Neural cell (in vitro differentiated cells): ENCODE data around the gene TKFC. TPM values are rescaled to one million over a fixed set of nuclear protein-coding genes. Genes with fewer than 3 reads are reported as not detected.

Experiments used
- H2AFZ ChIP-seq: fragments of 200-600, 300-800 bp; sonication (generic), shearing (Covaris generic); 2 replicates; pipeline ENCODE4 v1.6.0; 2014; ENCODE audit warnings: low read depth, mild to moderate bottlenecking, antibody characterized with exemption, low read length, moderate library complexity
- H3F3A ChIP-seq: fragments of 200-600 bp; shearing (Covaris generic); 2 replicates; pipeline ENCODE4 v1.6.1; 2016; ENCODE audit warnings: mild to moderate bottlenecking, moderate library complexity, mixed read lengths, antibody characterized with exemption, low read length; ENCODE audit not compliant: insufficient read depth, poor library complexity, severe bottlenecking
- H3K27ac ChIP-seq: fragments of 200-600, 300-800 bp; sonication (generic), shearing (Covaris generic); 2 replicates; pipeline ENCODE4 v1.5.1; 2014; ENCODE audit warnings: mild to moderate bottlenecking, low read length, moderate library complexity
- H3K27me3 ChIP-seq: fragments of 300-800, 200-600 bp; sonication (generic), shearing (Covaris generic); 2 replicates; pipeline ENCODE4 v1.6.0; 2014; ENCODE audit warnings: mild to moderate bottlenecking, low read depth, low read length, moderate library complexity; ENCODE audit not compliant: insufficient read depth
- H3K36me3 ChIP-seq: fragments of 300-800, 200-600 bp; sonication (generic), shearing (Covaris generic); 2 replicates; pipeline ENCODE4 v1.5.1; 2014; ENCODE audit warnings: mild to moderate bottlenecking, antibody characterized with exemption, low read length, moderate library complexity; ENCODE audit not compliant: insufficient read depth
- H3K4me2 ChIP-seq: fragments of 300-800, 200-600 bp; sonication (generic), shearing (Covaris generic); 2 replicates; pipeline ENCODE4 v1.6.0; 2014; ENCODE audit warnings: mild to moderate bottlenecking, low read length
- H3K4me3 ChIP-seq: fragments of 300-800, 200-600 bp; sonication (generic), shearing (Covaris generic); 2 replicates; pipeline ENCODE4 v1.5.1; 2014; ENCODE audit warnings: mild to moderate bottlenecking, low read length, moderate library complexity
- H3K79me2 ChIP-seq: fragments of 200-600 bp; shearing (Covaris generic); replicated peaks from 2 replicates; pipeline ENCODE4 v1.6.0; 2014; ENCODE audit warnings: mild to moderate bottlenecking, low read length, moderate library complexity; ENCODE audit not compliant: insufficient read depth
- H3K9ac ChIP-seq: fragments of 300-800, 200-600 bp; sonication (generic), shearing (Covaris generic); 2 replicates; pipeline ENCODE4 v1.6.1; 2016; ENCODE audit warnings: mild to moderate bottlenecking, low read length, mixed read lengths
- H3K9me2 ChIP-seq: fragments of 200-600 bp; shearing (Covaris generic); 2 replicates; pipeline ENCODE4 v1.6.1; 2016; ENCODE audit warnings: mild to moderate bottlenecking, low read length, mixed read lengths; ENCODE audit not compliant: insufficient read depth
- H3K9me3 ChIP-seq: fragments of 200-600, 300-800 bp; sonication (generic), shearing (Covaris generic); 2 replicates; pipeline ENCODE4 v1.6.1; 2016; ENCODE audit warnings: mild to moderate bottlenecking, mixed run types, low read length, moderate library complexity, mixed read lengths
- H4K20me1 ChIP-seq: fragments of 200-600 bp; shearing (Covaris generic); 2 replicates; pipeline ENCODE4 v1.6.1; 2016; ENCODE audit warnings: mild to moderate bottlenecking, mixed run types; ENCODE audit not compliant: insufficient read depth
- EP300 ChIP-seq: fragments of 450-650 bp; conservative IDR thresholded peaks from 2 replicates; pipeline ENCODE4 v1.6.1; 2014; ENCODE audit warnings: antibody characterized with exemption, mild to moderate bottlenecking, moderate library complexity; ENCODE audit not compliant: poor library complexity, severe bottlenecking
- EZH2 ChIP-seq: fragments of 200-600, 300-800 bp; shearing (Covaris generic), sonication (generic); IDR thresholded peaks from 2 replicates; pipeline ENCODE4 v1.6.1; 2014; ENCODE audit warnings: antibody characterized with exemption, low read length, borderline replicate concordance, mild to moderate bottlenecking; ENCODE audit not compliant: insufficient read depth, poor library complexity, severe bottlenecking
- MXI1 ChIP-seq: fragments of 450-650 bp; conservative IDR thresholded peaks from 2 replicates; pipeline ENCODE4 v1.6.1; 2014; ENCODE audit warnings: antibody characterized with exemption, mild to moderate bottlenecking; ENCODE audit not compliant: poor library complexity, severe bottlenecking
- POLR2AphosphoS5 ChIP-seq: IDR thresholded peaks from 2 replicates; pipeline ENCODE4 v1.6.1; 2012
- RAD21 ChIP-seq: fragments of 450-650 bp; conservative IDR thresholded peaks from 2 replicates; pipeline ENCODE4 v1.6.1; 2014; ENCODE audit warnings: antibody characterized with exemption, mild to moderate bottlenecking, moderate library complexity
- SMC3 ChIP-seq: fragments of 450-650 bp; conservative IDR thresholded peaks from 2 replicates; pipeline ENCODE4 v1.6.1; 2014; ENCODE audit warnings: antibody characterized with exemption, mild to moderate bottlenecking, moderate library complexity; ENCODE audit not compliant: poor library complexity
- TAF1 ChIP-seq: IDR thresholded peaks from 2 replicates; pipeline ENCODE4 v1.6.1; 2012; ENCODE audit warnings: low read depth
- polyA plus RNA-seq: library from polyadenylated mRNA; depleted of rRNA; stranded (reverse); fragments of >200 nt; gene quantifications from 2 replicates; pipeline ENCODE4 v1.2.3, GENCODE V29; 2014
- TF ChIP-seq, protein P1 (sequence below): IDR thresholded peaks from 2 replicates; pipeline ENCODE4 v1.6.1; 2012; ENCODE audit warnings: borderline replicate concordance
- TF ChIP-seq, protein P2 (sequence below): fragments of 450-650 bp; IDR thresholded peaks from 2 replicates; pipeline ENCODE4 v1.5.1; 2014; ENCODE audit warnings: antibody characterized with exemption, mild to moderate bottlenecking, moderate library complexity; ENCODE audit not compliant: poor library complexity, severe bottlenecking

The TKFC gene
- polyA plus RNA-seq, 1 donor from 2014 or later, result 46.0 TPM

DNA sequence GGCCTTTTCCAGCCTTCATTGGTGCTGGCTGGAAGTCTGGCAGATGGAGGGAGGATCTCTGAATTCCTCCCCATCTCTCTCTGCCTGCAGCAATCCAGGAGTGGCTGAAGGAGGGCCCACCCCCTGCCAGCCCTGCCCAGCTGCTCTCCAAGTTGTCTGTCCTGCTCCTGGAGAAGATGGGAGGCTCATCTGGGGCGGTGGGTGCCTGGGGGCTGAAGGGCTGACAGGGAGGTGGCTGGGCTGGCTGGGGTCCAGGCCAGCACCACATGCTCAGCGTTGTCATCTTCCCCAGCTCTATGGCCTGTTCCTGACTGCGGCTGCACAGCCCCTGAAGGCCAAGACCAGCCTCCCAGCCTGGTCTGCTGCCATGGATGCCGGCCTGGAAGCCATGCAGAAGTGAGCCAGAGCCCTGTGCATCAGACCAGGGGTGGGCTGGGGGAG is 12.2 kb downstream of the TKFC start:
- no peak overlapping the region for H3K27ac ChIP-seq
- H3K4me3 ChIP-seq, result no peak overlapping the region
- no peak for TF ChIP-seq EP300
- no peak for TF ChIP-seq EZH2
- TF ChIP-seq POLR2AphosphoS5, result no peak
- TF ChIP-seq, protein P1, sequence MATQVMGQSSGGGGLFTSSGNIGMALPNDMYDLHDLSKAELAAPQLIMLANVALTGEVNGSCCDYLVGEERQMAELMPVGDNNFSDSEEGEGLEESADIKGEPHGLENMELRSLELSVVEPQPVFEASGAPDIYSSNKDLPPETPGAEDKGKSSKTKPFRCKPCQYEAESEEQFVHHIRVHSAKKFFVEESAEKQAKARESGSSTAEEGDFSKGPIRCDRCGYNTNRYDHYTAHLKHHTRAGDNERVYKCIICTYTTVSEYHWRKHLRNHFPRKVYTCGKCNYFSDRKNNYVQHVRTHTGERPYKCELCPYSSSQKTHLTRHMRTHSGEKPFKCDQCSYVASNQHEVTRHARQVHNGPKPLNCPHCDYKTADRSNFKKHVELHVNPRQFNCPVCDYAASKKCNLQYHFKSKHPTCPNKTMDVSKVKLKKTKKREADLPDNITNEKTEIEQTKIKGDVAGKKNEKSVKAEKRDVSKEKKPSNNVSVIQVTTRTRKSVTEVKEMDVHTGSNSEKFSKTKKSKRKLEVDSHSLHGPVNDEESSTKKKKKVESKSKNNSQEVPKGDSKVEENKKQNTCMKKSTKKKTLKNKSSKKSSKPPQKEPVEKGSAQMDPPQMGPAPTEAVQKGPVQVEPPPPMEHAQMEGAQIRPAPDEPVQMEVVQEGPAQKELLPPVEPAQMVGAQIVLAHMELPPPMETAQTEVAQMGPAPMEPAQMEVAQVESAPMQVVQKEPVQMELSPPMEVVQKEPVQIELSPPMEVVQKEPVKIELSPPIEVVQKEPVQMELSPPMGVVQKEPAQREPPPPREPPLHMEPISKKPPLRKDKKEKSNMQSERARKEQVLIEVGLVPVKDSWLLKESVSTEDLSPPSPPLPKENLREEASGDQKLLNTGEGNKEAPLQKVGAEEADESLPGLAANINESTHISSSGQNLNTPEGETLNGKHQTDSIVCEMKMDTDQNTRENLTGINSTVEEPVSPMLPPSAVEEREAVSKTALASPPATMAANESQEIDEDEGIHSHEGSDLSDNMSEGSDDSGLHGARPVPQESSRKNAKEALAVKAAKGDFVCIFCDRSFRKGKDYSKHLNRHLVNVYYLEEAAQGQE, result no peak
- TF ChIP-seq, protein P2, sequence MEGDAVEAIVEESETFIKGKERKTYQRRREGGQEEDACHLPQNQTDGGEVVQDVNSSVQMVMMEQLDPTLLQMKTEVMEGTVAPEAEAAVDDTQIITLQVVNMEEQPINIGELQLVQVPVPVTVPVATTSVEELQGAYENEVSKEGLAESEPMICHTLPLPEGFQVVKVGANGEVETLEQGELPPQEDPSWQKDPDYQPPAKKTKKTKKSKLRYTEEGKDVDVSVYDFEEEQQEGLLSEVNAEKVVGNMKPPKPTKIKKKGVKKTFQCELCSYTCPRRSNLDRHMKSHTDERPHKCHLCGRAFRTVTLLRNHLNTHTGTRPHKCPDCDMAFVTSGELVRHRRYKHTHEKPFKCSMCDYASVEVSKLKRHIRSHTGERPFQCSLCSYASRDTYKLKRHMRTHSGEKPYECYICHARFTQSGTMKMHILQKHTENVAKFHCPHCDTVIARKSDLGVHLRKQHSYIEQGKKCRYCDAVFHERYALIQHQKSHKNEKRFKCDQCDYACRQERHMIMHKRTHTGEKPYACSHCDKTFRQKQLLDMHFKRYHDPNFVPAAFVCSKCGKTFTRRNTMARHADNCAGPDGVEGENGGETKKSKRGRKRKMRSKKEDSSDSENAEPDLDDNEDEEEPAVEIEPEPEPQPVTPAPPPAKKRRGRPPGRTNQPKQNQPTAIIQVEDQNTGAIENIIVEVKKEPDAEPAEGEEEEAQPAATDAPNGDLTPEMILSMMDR, result no peak
- TF ChIP-seq SMC3, result no peak
- TF ChIP-seq MXI1, result no peak
- TF ChIP-seq RAD21, result no peak
- no peak for TF ChIP-seq TAF1
- no peaks in the 10 kb centered on the region for H3K27me3 ChIP-seq
- no peaks in the 10 kb centered on the region for H4K20me1 ChIP-seq
- H3K79me2 ChIP-seq, result no peaks in the 10 kb centered on the region
- H3K4me2 ChIP-seq, result no peak overlapping the region
- H2AFZ ChIP-seq, result no peak overlapping the region
- no peak overlapping the region for H3K9ac ChIP-seq
- H3K9me3 ChIP-seq, result no peaks in the 10 kb centered on the region
- H3F3A ChIP-seq, result no peaks in the 10 kb centered on the region
- H3K36me3 ChIP-seq, result no peaks in the 10 kb centered on the region
- H3K9me2 ChIP-seq, result no peaks in the 10 kb centered on the region

DNA sequence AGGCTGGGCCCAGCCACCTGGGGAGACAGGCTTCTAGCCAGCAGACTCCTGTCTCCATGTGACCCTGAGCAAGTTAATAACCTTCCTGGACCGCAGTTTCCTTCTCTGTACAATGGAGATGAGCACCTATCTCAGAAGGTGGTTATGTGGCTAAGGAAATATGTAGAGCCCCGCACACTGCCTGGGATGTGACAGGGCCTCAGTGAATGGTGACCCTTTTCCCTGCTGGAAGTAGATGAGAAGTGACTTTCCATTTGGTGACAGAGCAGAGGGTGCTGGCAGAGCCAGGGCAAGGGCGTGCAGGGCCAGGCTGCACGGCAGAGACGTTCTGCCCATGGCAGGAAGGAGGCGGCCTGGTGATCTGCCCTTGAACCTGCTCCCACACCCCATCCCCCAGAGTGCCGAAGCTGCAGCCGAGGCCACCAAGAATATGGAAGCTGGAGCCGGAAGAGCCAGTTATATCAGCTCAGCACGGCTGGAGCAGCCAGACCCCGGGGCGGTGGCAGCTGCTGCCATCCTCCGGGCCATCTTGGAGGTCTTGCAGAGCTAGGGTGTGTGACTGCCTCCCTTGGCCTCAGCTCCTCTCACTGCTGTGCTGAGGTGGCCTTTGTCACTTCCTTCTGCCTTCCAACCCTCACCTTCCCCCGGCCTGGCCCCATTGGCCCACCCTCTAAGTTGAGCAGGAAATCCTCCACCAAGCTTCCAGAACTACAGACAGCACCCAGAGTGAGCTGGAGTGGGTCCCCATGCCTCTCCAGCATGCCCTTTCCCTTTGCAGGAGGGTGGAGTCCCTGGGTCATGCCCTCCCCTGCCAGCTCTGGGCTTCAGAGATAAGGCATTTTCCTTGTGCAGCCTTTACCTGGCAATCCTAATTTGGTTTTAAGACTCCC is 13.2 kb downstream of the TKFC start:
- Histone ChIP-seq H3K27ac (no peak overlapping the region), H3K9ac (no peak overlapping the region), H3K9me3 (no peaks in the 10 kb centered on the region), H3K4me2 (no peak overlapping the region), H3K27me3 (no peaks in the 10 kb centered on the region), H3K4me3 (no peak overlapping the region), H3F3A (no peaks in the 10 kb centered on the region), H3K9me2 (no peaks in the 10 kb centered on the region), H2AFZ (no peak overlapping the region), H3K79me2 (no peaks in the 10 kb centered on the region), H3K36me3 (no peaks in the 10 kb centered on the region), H4K20me1 (no peaks in the 10 kb centered on the region)
- no peak for TF ChIP-seq TAF1
- TF ChIP-seq, protein P1, result no peak
- TF ChIP-seq, protein P2, result no peak
- no peak for TF ChIP-seq POLR2AphosphoS5
- no peak for TF ChIP-seq RAD21
- no peak for TF ChIP-seq SMC3
